Effector CD4-positive, alpha-beta T cell (primary cell): ENCODE data around the gene PDCL2.
"Not testable (repeated sequence)": the region's sequence is repeated elsewhere in the genome, so short reads cannot be mapped to it uniquely, and the experiment has no call there.

Experiments
- DNase-seq: peaks from one replicate; pipeline ENCODE4 v3.0.0-alpha.2; 2020

PDCL2 gene

DNA sequence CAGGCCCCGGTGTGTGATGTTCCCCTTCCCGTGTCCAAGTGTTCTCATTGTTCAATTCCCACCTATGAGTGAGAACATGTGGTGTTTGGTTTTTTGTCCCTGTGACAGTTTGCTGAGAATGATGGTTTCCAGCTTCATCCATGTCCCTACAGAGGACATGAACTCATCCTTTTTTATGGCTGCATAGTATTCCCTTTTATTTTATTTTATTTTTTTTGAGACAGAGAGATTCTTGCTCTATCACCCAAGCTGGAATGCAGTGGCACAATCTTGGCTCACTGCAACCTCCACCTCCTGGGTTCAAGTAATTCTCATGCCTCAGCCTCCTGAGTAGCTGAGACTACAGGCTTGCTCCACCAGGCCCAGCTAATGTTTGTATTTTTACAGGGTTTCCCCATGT, 9.3 kb downstream of the PDCL2 start:
- DNase-seq: not testable (repeated sequence)

DNA sequence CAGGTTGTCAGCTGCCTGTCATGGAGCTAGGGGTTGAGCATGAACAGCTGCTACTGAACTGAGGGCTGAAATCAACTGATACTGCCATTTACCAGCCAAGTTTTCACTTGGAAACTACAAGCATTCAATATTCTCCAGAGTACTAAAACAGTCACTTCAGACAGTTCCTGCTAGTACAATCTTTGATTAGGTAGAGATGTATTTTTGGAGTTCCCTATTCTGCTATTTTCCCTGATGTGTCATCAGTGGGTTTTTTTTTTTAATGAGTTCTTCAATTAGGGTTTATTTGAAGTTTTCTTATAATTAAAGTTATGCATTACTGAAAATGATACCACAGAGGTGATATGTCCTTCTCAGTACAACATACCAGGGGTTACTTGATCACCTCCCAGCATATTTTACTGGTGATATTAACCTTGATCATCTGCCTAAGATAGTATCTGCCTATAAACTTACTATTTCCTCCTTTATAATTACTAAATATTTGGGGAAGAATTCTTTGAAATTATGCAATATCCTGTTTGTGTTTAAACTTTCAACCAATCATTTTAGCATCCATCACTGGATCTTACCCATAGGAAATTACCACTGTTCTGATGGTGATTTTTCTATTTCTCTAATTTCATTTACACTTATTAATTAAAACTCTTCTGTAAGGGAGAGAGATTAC, 13.6 kb downstream of the PDCL2 start:
- DNase-seq: no peak

DNA sequence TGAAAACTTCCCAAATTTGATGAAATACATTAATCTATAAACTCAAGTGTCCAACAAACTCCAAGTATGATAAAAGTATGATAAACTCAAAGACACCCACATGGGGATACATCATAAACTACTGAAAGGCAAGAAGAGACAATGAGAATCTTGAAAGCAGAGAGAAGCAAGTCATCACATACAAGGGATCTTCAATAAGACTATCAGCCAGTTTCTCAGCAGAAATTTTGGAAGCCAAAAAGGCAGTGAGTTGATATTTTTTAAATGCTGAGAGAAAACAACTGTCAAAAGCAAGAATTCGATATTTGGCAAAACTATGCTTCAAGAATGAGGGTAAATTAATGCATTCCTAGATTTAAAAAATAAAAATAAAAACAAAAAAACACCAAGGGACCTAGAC, 16.5 kb downstream of the PDCL2 start:
- DNase-seq: no peak

DNA sequence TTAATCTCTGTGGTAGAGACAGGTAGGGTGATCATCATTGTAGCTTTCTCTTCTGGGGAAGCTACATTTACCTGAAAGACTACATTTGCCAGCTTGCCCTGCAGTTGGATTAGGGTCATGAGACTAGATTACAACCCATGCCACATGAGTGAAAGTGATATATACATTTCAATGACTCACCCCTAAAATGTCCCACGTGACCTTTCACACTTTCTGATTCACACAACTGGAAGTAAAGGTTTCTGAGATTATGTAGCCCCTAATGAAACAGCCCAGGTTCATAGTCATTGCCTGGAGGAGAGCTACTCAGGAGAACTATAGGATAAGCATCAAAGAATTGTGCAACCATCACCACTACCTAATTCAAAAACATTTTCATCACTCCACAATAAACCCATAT, 17.8 kb downstream of the PDCL2 start:
- no peak for DNase-seq

DNA sequence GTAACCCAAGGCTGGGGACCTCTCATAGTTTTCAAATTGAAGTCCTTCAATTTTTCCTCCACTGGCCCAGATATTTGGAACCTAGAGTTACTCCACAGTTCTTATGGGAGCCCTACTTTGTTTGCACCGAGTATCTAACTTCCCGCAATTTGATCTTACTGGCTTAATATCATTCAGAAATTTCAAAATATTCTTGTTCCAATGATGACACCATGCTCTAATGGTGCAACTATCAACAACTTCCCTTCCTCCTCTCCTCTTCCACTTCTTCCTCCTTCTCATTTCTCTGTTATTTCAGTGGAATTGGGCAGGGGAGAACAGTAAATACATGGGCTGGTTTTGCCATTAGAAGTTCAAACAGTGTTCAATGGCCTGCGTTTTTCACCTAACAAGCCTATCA, 20.2 kb downstream of the PDCL2 start:
- DNase-seq: no peak

DNA sequence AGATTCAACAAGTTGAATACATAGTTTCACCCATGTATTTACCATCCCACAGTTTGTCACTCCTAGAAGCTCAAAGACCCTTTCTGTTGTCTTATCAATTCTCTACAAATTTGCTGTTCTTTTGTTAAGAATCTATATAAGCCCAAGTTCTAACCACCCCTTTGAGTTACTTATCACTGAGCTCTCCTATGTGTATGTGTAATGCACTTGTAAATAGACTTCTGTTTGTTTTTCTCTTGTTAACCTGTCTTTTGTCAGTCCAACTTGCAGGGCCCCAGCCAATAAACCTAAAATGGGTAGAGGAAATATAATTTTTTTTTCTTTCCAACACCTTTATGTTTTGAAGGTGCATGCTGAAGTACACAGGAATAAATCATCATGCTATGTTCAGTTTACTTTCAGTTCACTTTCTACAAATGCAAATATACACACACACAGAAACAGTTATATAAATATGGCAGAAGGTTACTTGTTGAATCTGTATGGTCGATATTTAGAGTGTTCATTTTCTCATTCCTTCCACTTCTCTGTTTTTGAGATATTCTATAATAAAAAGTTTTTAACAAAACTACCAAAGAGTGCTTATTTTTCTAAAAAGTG, 23.0 kb downstream of the PDCL2 start:
- no peak for DNase-seq

DNA sequence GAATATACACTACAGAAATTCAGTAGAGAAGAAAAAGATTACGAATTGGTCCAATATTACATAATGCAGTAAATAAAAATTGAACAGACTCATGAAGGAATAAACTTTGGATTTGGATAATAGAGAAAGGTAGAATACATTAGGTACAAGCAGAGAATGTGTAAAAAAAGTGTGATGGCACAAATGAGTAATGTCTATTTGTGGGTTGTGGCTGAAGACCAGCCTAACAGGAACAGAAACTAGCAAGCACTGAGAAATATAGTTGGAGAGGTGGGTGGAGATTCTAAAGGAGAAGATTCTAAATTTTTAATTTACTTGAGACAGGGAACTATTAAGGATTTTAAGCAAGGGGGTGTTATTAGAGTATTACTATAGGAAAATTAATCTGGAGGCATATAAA, 30.2 kb downstream of the PDCL2 start:
- no peak for DNase-seq

DNA sequence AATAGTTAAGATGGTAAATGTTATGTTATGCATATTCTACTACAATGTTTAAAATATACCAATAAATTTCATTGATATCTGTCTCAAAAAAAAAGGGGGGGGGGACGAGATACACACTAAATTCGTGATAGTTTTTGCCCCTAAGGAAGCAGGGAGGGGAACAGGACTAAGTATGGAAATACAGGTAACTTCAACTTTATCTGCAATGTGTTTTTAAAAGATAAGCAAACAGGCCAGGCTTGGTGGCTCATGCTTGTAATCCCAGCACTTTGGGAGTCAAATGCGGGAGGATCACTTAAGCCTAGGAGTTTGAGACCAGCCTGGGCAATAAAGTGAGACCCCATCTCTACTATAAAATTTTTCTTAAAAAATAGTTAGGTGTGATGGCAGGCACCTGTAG, 31.9 kb downstream of the PDCL2 start:
- DNase-seq: no peak

DNA sequence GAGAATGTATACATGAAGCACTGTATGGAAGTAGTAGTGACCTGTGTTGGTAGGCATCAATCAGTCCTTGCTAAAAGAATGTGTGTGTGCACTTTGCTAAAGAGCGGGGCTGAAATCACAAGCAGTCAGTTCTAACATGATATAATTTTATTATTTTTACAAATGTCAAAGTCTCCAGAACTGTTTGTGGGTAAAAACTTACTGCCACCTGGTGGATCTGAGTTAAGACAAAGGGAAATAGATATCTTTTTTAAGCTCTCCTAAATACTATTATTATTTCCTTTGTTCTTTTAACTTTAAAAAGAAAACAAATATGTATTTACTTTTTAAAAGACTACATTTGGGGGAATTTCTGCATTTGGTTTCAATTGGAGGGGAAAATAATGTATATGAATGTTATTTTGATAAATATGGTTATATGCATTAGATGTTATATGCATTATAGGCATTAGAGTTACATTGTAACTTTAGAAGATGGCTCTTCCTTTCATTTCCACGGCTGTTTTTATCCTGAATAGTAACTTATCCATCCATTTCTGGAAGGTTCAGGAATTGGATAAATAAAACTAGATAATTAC, 37.5 kb downstream of the PDCL2 start:
- no peak for DNase-seq

DNA sequence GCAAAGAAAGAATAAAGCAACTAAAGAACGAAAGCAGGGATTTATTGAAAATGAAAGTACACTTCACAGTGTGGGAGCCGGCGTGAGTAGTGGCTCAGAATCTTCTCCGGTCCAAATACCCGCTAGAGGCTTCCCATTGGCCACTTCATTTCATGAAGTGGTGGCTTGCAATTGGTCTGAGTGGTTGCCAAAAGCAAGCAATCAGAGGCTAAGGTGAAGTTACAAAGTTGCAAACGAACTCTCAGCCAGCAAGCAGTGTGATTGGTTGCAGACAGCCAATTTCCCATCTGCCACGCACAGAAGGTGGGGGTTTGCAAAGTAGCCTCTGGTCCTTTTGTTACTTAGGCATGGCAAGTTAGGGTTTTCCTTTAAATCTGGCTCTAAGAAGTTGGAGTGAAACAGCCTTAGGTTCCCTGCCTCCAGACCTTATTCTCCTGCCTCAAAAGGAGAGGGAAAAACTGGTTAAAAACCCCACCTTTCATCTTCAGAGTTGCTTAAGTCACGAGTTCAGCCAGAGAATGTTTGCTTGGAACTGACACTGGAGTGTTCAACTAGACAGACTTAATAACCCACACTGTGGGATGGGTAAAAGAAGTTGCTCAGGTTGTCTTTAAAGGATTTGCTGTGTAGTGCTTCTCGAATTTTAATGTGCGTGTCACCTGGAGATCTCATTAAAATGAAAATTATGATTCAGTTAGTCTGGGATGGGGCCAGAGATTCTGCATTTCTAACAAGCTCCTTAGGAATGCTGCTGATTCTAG, 38.4 kb downstream of the PDCL2 start:
- no peak for DNase-seq

DNA sequence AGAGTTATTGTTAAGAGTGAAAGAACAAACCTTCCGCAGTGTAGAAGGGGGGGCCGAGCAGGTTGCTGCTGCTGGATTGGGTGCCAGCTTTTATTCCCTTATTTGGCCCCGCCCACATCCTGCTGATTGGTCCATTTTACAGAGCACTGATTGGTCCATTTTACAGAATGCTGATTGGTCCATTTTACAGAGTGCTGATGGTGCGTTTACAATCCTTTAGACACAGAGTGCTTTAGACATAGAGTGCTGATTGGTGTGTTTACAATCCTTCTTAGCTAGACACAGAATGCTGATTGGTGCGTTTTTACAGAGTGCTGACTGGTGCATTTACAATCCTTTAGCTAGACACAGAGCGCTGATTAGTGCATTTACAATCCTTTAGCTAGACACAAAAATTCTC, 40.1 kb downstream of the PDCL2 start:
- not testable (repeated sequence) for DNase-seq

DNA sequence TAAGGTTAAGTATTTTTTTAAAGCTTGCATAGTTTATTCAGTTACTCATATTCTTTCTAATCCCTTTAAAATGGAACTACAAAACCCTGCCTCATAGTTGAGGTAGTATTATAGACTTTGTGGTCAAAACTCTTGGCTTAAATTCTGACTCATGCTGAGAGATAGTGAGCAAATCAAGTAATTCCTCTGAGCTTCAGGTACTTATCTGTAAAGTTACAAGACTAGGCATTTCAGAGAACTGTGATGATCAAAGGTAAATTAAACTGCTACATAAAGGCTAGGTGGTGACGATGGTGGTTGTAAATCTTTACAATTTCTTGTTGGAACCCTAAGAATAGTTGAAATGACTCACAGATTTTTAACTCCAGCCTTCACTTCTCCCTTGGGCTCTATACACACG, 42.2 kb downstream of the PDCL2 start:
- DNase-seq: no peak

DNA sequence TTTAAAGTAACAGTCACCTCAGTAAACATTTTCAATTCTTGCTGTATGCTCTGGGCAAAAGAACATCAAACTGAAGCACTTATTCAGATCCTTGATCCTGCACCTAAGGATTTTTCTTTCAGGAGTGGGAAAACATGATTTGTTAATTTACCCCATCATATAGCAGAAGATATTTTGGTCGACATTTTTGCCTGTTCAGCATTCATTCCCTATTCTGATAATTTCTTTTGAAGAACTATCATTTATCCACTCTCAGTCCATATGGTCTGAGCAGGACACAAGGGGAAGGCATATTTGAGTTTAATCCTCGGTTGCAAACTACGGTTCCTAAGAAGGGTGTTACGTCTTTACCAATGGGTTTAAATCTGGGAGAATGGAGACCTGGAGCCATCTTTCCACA, 44.1 kb downstream of the PDCL2 start:
- no peak for DNase-seq

DNA sequence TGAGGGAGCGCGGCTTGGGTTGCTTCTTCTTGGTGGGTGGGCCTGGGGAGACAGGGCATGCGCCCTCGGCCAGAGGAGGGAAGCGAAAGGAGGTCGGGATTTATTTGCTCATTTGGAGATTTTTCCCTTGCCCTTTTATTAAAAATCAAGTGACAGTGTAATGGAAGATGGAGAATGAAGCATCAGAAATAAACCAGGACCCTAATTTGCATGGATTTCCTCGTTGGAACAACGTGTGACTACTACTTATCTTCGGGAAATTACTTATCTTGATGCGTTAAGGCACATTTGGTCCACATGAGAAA, 44.6 kb downstream of the PDCL2 start:
- DNase-seq: no peak

DNA sequence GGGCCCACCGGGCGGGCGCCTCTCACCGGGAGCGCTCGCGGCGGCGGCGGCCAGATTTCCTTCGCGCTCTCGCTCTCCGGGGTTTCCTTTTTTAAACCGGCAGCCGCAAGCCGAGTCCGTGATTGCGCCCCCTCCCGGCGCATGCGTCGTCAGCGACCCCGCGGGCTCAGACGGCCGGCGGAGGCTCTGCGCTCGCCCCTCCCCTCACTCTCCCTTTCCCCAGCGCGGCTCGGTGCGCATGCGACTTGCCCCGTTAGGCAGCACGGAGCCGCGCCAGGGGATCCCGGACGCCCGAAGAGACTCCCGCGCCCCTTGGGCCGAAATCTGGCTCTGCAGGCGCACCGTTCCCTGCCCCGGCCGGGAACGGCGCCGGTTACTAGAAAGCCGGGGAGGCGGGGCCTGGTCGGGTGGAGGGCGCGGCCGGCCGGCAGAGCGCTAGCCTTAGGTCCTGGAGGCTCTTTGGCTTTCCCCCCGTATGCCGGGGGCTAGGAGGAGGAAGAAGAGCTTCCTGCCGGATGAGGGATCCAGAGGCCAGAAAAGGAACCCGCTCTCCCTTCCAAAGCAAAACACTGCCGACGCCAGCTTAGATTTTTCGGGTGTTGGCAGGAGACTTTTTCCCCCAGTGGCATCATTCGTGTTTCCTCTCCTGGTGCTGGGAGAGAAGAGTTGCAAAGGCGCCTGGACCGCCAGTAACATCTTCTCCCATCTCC, 45.1 kb downstream of the PDCL2 start, which contains the start of gene CLOCK:
Gene CLOCK, minus strand, starts transcription at position 154 of the 710 bp plus-strand sequence. CDS start 64,124 bp downstream, outside the sequence.
- DNase-seq: peak; percentile 77

DNA sequence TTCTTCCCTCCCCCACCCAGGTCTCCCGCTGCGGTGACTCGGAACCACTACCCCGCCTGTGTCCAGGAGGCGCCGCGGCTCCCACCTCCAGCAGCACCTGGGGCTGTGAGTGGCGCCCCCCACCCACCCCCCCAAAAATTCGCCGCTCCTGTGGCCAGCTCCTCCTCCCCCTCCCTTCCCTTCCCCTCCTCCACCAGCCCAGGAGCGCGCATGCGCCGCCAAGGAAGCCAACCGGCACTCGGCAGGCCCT, 45.6 kb downstream of the PDCL2 start:
- DNase-seq: no peak

DNA sequence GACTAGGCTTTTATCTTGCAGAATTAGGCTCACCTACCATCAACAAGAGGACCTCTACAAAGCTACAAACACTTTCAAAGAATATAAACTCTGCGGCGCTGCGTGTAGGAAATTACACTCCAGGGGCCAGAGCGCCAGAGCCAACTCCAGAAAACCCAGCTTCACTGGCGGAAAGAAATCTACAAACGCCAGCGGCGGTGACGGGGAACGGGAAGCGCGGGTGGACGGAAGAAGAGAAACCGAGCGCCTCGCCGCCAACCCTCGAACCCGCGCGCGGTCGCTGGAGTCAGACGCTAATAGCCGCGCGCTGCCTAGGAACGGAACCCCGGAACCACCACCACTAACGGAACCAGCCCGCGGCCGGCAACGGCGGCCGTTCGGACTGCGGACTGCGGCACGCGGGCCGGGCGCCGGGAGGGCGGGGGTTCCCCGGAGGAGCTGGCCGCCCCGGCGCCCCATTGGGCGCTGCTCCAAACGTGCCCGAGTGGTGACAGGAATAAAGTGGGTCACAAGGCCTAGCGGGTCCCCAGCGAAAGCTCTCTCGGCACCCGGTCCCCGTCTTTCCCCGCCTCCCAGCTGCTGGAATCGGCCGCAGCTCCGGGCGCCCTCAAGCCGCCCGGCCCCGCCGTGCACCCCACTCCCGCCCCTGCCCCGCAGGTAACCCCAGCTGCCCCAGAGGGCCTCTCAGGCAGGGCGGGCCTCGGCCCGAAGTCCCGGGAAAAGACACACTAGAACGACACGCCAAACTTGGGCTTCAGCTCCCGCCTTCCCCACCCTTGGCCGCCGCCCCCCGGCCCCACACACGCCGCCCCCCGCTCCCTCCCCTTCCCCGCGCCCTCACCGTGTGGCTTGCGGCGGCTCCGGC, 46.2 kb downstream of the PDCL2 start:
- DNase-seq: peak; percentile 53

DNA sequence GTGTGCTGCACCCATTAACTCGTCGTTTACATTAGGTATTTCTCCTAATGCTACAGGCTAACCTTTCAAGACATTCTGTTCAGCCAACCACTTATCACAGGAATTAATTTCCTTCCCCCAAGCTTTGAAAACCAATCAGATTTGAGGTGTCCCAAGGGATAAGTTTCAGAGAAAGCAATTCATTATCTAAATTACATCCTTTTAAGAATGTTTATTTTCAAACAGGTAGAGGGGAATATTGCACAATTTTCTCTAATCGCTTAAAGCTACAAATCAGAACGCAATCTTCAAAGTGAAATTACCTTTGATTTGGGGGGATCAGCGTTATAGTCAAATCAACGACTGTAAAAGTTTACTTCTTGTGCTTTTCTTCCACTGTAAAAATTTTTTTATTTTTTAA, 46.9 kb downstream of the PDCL2 start:
- DNase-seq: no peak

DNA sequence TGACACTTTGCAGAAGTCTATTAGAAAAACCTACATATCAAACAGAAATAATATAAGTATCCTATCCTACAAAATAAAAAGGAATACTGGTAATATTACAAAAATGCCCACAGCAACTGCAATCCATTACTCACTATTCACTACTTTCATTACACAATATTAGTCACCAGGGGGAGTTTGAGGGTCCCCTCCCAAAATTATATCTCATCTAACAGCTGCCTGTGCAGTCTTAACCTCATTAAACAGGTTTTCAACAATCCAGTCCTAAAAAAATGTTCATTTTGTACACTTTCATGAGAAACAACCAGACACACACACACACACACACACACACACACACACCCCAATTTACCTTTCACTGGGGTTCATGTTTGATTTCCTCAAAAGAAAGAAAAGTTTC, 48.2 kb downstream of the PDCL2 start:
- DNase-seq: no peak

DNA sequence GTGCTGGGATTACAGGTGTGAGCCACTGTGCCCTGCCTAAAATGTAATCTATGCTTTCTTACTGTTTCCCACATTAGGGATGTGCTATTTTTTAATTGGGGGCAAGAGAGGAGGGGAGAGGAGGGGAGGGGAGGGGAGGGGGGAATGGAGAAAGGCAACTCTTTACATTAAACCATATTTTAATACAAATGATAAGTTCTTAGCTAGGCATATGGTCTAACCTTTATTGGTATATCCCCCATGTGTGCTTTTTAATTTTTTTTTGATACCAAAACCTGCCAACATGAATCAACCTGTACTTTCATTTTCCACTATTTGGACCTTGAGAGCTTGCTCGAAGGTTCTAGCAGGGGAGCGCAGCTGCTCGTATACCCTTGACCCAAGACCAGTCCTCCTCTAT, 51.8 kb downstream of the PDCL2 start:
- DNase-seq: no peak

DNA sequence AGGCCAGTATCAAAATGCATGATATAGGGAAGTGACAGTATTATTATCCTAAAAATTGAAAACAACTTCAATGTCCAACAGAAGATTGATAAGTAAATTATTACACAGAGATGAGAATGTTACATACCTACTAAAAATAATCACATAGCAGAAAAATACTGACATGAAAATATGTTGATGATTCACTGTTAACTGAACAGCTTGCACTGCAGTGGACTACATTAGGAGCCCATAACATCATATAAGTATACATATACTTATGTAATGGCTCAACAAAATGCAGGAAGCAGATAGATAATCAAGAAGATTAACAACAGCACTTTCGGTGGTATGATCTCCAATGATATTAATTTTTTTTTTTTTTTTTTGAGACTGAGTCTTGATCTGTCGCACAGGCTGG, 52.4 kb downstream of the PDCL2 start:
- no peak for DNase-seq

DNA sequence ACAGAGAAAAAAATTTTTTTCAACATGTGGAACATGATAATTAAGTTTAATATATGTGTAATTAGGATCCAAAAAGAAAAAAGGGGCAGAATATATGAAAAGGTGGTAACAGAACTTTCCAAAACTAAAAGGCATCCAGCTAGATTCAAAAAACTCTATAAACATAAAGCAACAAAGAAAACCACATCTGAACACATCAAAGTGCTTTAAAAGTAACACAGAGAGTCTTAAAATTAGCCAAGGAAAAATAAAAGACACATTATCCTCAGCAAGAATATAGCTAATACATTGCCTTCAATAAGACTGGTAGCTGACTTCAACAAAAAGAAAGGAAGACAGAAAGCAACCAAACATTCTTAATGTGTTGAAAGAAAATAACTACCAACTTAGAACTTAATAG, 53.5 kb downstream of the PDCL2 start:
- no peak for DNase-seq

DNA sequence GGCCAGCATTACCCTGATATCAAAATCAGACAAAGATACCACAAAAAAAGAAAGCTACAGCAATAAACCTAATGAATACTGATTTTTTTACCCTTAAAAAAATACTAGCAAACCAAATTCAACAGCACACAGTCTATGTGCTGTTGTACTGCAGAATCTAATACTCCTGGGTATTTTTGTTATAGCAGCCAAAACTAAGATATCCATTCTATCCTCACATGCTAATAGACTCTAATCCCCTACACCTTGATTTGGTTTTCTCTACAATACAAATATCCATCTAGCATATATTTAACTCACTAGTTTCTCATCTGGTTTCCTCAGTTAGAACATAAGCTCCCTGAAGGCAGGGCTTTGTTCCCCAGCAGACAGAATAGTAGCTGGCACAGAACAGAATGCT, 57.7 kb downstream of the PDCL2 start:
- no peak for DNase-seq
